GM12801 (cell line): ENCODE data around the gene MYRIP.

Experiments used
- TF ChIP-seq, protein P1 (sequence below): IDR thresholded peaks from one replicate; pipeline ENCODE4 v1.5.1; 2011; ENCODE audit warnings: control low read depth; ENCODE audit not compliant: insufficient read length; ENCODE audit errors: extremely low read depth

Gene MYRIP

DNA sequence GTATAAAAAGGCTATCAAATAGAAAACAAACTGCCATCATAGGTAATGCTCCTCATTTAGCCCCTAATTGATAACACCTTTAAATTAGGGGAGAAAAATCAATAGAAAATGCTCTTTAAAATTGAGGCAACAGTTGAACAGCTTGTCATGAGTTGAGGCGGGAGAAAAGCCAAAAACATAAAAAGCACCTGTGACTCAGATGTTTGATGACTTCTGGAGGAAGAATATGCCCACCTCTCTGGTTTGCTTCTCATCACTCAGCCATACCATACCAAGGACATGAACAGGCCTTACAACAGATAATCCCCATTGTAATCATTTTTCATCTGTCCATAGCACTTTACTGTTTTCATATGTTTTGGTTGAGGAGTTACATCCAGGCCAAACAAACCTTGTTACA lies 246.0 kb downstream of the MYRIP start:
- TF ChIP-seq, protein P1, sequence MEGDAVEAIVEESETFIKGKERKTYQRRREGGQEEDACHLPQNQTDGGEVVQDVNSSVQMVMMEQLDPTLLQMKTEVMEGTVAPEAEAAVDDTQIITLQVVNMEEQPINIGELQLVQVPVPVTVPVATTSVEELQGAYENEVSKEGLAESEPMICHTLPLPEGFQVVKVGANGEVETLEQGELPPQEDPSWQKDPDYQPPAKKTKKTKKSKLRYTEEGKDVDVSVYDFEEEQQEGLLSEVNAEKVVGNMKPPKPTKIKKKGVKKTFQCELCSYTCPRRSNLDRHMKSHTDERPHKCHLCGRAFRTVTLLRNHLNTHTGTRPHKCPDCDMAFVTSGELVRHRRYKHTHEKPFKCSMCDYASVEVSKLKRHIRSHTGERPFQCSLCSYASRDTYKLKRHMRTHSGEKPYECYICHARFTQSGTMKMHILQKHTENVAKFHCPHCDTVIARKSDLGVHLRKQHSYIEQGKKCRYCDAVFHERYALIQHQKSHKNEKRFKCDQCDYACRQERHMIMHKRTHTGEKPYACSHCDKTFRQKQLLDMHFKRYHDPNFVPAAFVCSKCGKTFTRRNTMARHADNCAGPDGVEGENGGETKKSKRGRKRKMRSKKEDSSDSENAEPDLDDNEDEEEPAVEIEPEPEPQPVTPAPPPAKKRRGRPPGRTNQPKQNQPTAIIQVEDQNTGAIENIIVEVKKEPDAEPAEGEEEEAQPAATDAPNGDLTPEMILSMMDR = no peak

- TF ChIP-seq, protein P1 = no peak
Observed at GRCh38 chr3:40055956-40056355, 246.5 kb downstream of the MYRIP start.

DNA sequence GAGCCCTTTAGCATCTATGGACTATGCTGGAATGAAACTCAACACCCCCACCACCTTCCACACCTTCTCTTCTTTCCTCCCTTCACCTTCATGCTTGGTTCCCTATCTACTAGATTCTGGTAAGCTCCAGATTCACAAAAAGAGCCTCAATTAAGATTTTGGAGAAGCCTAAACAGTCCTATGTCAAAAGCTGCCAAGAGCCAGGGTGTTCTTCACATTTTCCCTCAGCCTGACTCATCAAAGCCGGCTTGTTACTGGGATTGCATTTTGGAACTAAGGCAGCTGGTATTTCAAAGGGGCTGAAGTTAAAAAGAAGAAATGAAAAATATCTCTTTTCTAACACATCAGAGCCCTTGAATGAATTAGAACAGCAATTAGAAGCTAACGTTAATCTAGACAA lies 247.7 kb downstream of the MYRIP start:
- TF ChIP-seq, protein P1 = no peak

DNA sequence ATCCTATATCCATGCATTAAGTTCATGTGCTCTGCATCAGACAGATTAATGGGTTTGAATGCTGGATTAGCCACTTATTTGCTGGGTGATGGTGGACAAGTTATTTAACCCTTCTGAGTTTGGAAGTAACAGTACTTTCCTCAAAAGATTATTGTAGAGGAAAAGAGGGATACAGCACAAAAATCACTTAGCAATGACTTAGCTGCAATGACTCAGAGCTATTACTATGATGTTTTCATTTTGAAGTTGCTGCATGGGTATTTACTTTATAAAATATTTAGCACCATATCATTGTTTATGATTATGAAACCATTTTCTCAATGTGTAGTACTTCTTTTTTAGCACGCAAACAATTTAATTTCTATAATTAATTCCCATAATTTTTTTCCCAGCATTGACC lies 248.4 kb downstream of the MYRIP start:
- TF ChIP-seq, protein P1 = no peak

DNA sequence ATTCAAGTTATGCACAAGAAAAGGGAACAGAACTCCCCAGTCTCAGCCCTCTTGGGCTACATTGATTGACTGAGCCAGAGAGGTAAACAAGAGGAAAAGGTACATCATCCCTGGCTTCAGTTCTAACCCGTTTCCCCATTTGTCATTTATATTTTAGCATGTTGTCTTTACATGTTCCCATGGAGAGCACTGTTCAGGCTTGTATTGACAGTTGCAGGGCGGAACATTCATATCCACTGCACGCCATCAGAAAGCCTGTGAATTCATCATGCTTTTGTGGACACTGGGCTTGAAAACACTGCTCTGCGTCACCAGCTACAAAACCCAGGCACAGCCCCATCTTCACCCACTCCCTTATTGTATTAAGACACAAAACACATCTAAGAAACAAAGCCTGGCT lies 259.2 kb downstream of the MYRIP start:
- TF ChIP-seq, protein P1 = no peak

DNA sequence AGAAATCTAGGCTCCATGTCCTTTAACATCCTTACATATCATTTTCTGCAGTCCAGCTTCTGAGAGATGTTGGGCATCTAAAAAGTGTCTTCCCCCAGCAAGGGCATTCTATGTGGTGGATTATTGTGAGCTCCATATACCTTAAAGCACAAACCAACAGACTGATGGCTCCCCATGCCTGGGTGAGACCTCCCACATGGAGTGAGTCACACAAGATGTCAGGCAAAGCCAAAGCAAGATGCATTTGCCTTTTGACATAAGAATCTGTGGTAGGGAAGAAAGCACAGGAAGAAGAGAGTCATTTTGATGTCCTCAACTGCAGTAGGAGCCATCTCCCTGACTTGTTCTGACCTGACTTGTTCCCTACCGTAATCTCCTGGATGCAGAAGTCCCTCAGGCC lies 261.4 kb downstream of the MYRIP start:
- TF ChIP-seq, protein P1 = no peak

- TF ChIP-seq, protein P1 = no peak
Observed at GRCh38 chr3:40071683-40072238, 262.4 kb downstream of the MYRIP start.
